SJCRH30 (cell line): ENCODE data around the gene DNAJA3. TPM values are rescaled to one million over a fixed set of nuclear protein-coding genes. Genes with fewer than 3 reads are reported as not detected.

Experiments used
- DNase-seq, 2 experiments: peaks; one replicate each; pipeline ENCODE4 v3.0.0-alpha.2; 2015 to 2020
- H3K27ac ChIP-seq: fragments of 250-450 bp; sonication (Bioruptor Pico); 2 replicates; pipeline ENCODE4 v1.5.1; 2020; ENCODE audit warnings: mild to moderate bottlenecking, moderate library complexity
- H3K27me3 ChIP-seq: fragments of 250-450 bp; sonication (Bioruptor Pico); 2 replicates; pipeline ENCODE4 v1.5.1; 2020; ENCODE audit warnings: mild to moderate bottlenecking, moderate library complexity
- H3K36me3 ChIP-seq: fragments of 250-450 bp; sonication (Bioruptor Pico); 2 replicates; pipeline ENCODE4 v1.5.1; 2020; ENCODE audit warnings: mild to moderate bottlenecking, moderate library complexity
- H3K4me1 ChIP-seq: fragments of 250-450 bp; sonication (Bioruptor Pico); 2 replicates; pipeline ENCODE4 v1.5.1; 2020; ENCODE audit warnings: mild to moderate bottlenecking, moderate library complexity
- H3K4me3 ChIP-seq: fragments of 250-450 bp; sonication (Bioruptor Pico); 2 replicates; pipeline ENCODE4 v1.5.1; 2020; ENCODE audit warnings: mild to moderate bottlenecking, moderate library complexity
- H3K9me3 ChIP-seq: fragments of 250-450 bp; sonication (Bioruptor Pico); replicated peaks from 2 replicates; pipeline ENCODE4 v1.5.1; 2020; ENCODE audit warnings: mild to moderate bottlenecking, moderate library complexity
- total RNA-seq: library from RNA; depleted of rRNA; stranded (reverse); fragments of >200 nt; shearing (Covaris generic); gene quantifications from 2 replicates; pipeline ENCODE4 v1.2.3, GENCODE V29; 2014

DNAJA3 gene
- total RNA-seq, 1 experiment from 2014 or later: 56.7 TPM

- no peaks in the 10 kb centered on the region for H3K9me3 ChIP-seq
- no peaks in the 10 kb centered on the region for H3K27me3 ChIP-seq
- no peak overlapping the region for H3K27ac ChIP-seq
- no peak for DNase-seq
- H3K4me1 ChIP-seq: no peaks in the 10 kb centered on the region
- H3K4me3 ChIP-seq: no peak overlapping the region
- peaks cover 11% of the 10 kb centered on the region for H3K36me3 ChIP-seq
These were observed 5.4 kb downstream of the DNAJA3 start for GRCh38 chr16:4431023-4431422.

GRCh38 chr16:4433228-4433627 is 7.6 kb downstream of the DNAJA3 start:
- no peak overlapping the region for H3K4me3 ChIP-seq
- no peaks in the 10 kb centered on the region for H3K9me3 ChIP-seq
- no peak overlapping the region for H3K27ac ChIP-seq
- no peaks in the 10 kb centered on the region for H3K27me3 ChIP-seq
- peaks cover 23% of the 10 kb centered on the region for H3K36me3 ChIP-seq
- no peaks in the 10 kb centered on the region for H3K4me1 ChIP-seq
- no peak for DNase-seq

- Histone ChIP-seq H3K27me3 (no peaks in the 10 kb centered on the region), H3K4me1 (no peaks in the 10 kb centered on the region), H3K9me3 (no peaks in the 10 kb centered on the region), H3K4me3 (no peak overlapping the region), H3K27ac (no peak overlapping the region), H3K36me3 (peaks cover 20% of the 10 kb centered on the region)
- no peak for DNase-seq
These were observed 8.5 kb downstream of the DNAJA3 start for GRCh38 chr16:4433914-4434787.

GRCh38 chr16:4435337-4436067 is 9.8 kb downstream of the DNAJA3 start:
- Histone ChIP-seq H3K4me3 (no peak overlapping the region), H3K9me3 (no peaks in the 10 kb centered on the region), H3K27me3 (no peaks in the 10 kb centered on the region), H3K4me1 (no peaks in the 10 kb centered on the region), H3K27ac (no peak overlapping the region), H3K36me3 (peaks cover 22% of the 10 kb centered on the region)
- no peak for DNase-seq

GRCh38 chr16:4437366-4437765 is 11.7 kb downstream of the DNAJA3 start:
- H3K4me1 ChIP-seq: no peaks in the 10 kb centered on the region
- no peaks in the 10 kb centered on the region for H3K27me3 ChIP-seq
- no peak overlapping the region for H3K27ac ChIP-seq
- H3K9me3 ChIP-seq: no peaks in the 10 kb centered on the region
- no peak for DNase-seq
- no peak overlapping the region for H3K4me3 ChIP-seq
- H3K36me3 ChIP-seq: peaks cover 35% of the 10 kb centered on the region

GRCh38 chr16:4442371-4442770 is 16.7 kb downstream of the DNAJA3 start:
- H3K4me1 ChIP-seq: no peaks in the 10 kb centered on the region
- H3K36me3 ChIP-seq: peaks cover 51% of the 10 kb centered on the region
- H3K27me3 ChIP-seq: no peaks in the 10 kb centered on the region
- H3K9me3 ChIP-seq: no peaks in the 10 kb centered on the region
- H3K27ac ChIP-seq: no peak overlapping the region
- H3K4me3 ChIP-seq: no peak overlapping the region
- no peak for DNase-seq

- DNase-seq: no peak
- Histone ChIP-seq H3K36me3 (peaks cover 52% of the 10 kb centered on the region), H3K4me3 (no peak overlapping the region), H3K4me1 (no peaks in the 10 kb centered on the region), H3K27ac (no peak overlapping the region), H3K9me3 (no peaks in the 10 kb centered on the region), H3K27me3 (no peaks in the 10 kb centered on the region)
These were observed 17.6 kb downstream of the DNAJA3 start for GRCh38 chr16:4443271-4443670.

- Histone ChIP-seq H3K36me3 (peaks cover 60% of the 10 kb centered on the region), H3K4me3 (no peak overlapping the region), H3K9me3 (no peaks in the 10 kb centered on the region), H3K27ac (no peak overlapping the region), H3K27me3 (no peaks in the 10 kb centered on the region), H3K4me1 (no peaks in the 10 kb centered on the region)
- no peak for DNase-seq
These were observed 18.3 kb downstream of the DNAJA3 start for GRCh38 chr16:4443986-4444385.

GRCh38 chr16:4450430-4450829 is 24.8 kb downstream of the DNAJA3 start:
- H3K36me3 ChIP-seq: peaks cover 51% of the 10 kb centered on the region

GRCh38 chr16:4450931-4451519 is 25.4 kb downstream of the DNAJA3 start:
- peaks cover 45% of the 10 kb centered on the region for H3K36me3 ChIP-seq
- peaks cover 49% of the 10 kb centered on the region for H3K4me1 ChIP-seq
- H3K4me3 ChIP-seq: no peak overlapping the region
- DNase-seq: peak; percentile 93 to 95
- H3K27ac ChIP-seq: peak overlapping the region; percentile 67
- no peaks in the 10 kb centered on the region for H3K9me3 ChIP-seq
- H3K27me3 ChIP-seq: no peaks in the 10 kb centered on the region

More at GRCh38 chr16:4450430-4450829, 24.8 kb downstream of the DNAJA3 start:
- no peak for DNase-seq
- Histone ChIP-seq H3K27me3 (no peaks in the 10 kb centered on the region), H3K4me3 (no peak overlapping the region), H3K4me1 (peaks cover 43% of the 10 kb centered on the region), H3K27ac (peak overlapping the region; percentile 67), H3K9me3 (no peaks in the 10 kb centered on the region)

- H3K4me3 ChIP-seq: no peak overlapping the region
- peaks cover 51% of the 10 kb centered on the region for H3K4me1 ChIP-seq
- H3K9me3 ChIP-seq: no peaks in the 10 kb centered on the region
- H3K27me3 ChIP-seq: no peaks in the 10 kb centered on the region
- H3K27ac ChIP-seq: no peak overlapping the region
- no peak for DNase-seq
- H3K36me3 ChIP-seq: peaks cover 31% of the 10 kb centered on the region
These were observed 27.0 kb downstream of the DNAJA3 start for GRCh38 chr16:4452674-4453073.

- no peak overlapping the region for H3K4me3 ChIP-seq
- H3K36me3 ChIP-seq: peaks cover 24% of the 10 kb centered on the region
- peaks cover 51% of the 10 kb centered on the region for H3K4me1 ChIP-seq
- H3K9me3 ChIP-seq: no peaks in the 10 kb centered on the region
- peak; percentile 45 to 53 for DNase-seq
- H3K27me3 ChIP-seq: no peaks in the 10 kb centered on the region
- H3K27ac ChIP-seq: no peak overlapping the region
These were observed 29.0 kb downstream of the DNAJA3 start for GRCh38 chr16:4454623-4455022.

GRCh38 chr16:4455081-4455480 is 29.4 kb downstream of the DNAJA3 start:
- H3K27me3 ChIP-seq: no peaks in the 10 kb centered on the region
- H3K9me3 ChIP-seq: no peaks in the 10 kb centered on the region
- H3K36me3 ChIP-seq: peaks cover 24% of the 10 kb centered on the region
- no peak overlapping the region for H3K27ac ChIP-seq
- H3K4me3 ChIP-seq: no peak overlapping the region
- no peak for DNase-seq
- peaks cover 47% of the 10 kb centered on the region for H3K4me1 ChIP-seq

- H3K4me1 ChIP-seq: peaks cover 39% of the 10 kb centered on the region
- peak; percentile 53 to 59 for DNase-seq
- H3K27me3 ChIP-seq: no peaks in the 10 kb centered on the region
- H3K36me3 ChIP-seq: peaks cover 23% of the 10 kb centered on the region
- H3K27ac ChIP-seq: no peak overlapping the region
- no peaks in the 10 kb centered on the region for H3K9me3 ChIP-seq
- no peak overlapping the region for H3K4me3 ChIP-seq
These were observed 30.3 kb downstream of the DNAJA3 start for GRCh38 chr16:4455951-4456350.

GRCh38 chr16:4460936-4461249 is 35.2 kb downstream of the DNAJA3 start:
- Histone ChIP-seq H3K27me3 (no peaks in the 10 kb centered on the region), H3K9me3 (no peaks in the 10 kb centered on the region), H3K4me3 (no peak overlapping the region), H3K27ac (no peak overlapping the region), H3K36me3 (peaks cover 6% of the 10 kb centered on the region), H3K4me1 (peaks cover 3% of the 10 kb centered on the region; the same call in 1 of the 2 replicates)
- DNase-seq: no peak
